DND-41 (cell line): ENCODE data around the gene LRP11.

Experiments used
- CTCF ChIP-seq: IDR thresholded peaks from 2 replicates; pipeline ENCODE4 v1.5.1; 2012; ENCODE audit warnings: borderline replicate concordance, low read length, moderate library complexity, mild to moderate bottlenecking; ENCODE audit not compliant: poor library complexity, severe bottlenecking; ENCODE audit errors: extremely low read depth
- EZH2 ChIP-seq: IDR thresholded peaks from 3 replicates; pipeline ENCODE4 v1.6.1; 2012; ENCODE audit warnings: borderline replicate concordance, low read depth, mild to moderate bottlenecking, moderate library complexity, low read length, inconsistent platforms; ENCODE audit not compliant: severe bottlenecking

GRCh38 chr6:149771925-149772324 lies 92.2 kb downstream of the LRP11 start:
- TF ChIP-seq CTCF (no peak), EZH2 (no peak)
